B cell (primary cell): ENCODE measurements around the gene CCL4L2.

ENCODE experiments used
- EZH2 ChIP-seq: IDR thresholded peaks from 2 replicates; pipeline ENCODE4 v1.6.1; 2012; ENCODE audit warnings: borderline replicate concordance, low read depth, mild to moderate bottlenecking, moderate library complexity, low read length; ENCODE audit not compliant: insufficient read depth, poor library complexity, severe bottlenecking
- TF ChIP-seq, protein P1 (sequence below): fragments of 200-600 bp; IDR thresholded peaks from one replicate; pipeline ENCODE4 v1.8.0; 2022; ENCODE audit warnings: antibody characterized with exemption, mild to moderate bottlenecking

DNA sequence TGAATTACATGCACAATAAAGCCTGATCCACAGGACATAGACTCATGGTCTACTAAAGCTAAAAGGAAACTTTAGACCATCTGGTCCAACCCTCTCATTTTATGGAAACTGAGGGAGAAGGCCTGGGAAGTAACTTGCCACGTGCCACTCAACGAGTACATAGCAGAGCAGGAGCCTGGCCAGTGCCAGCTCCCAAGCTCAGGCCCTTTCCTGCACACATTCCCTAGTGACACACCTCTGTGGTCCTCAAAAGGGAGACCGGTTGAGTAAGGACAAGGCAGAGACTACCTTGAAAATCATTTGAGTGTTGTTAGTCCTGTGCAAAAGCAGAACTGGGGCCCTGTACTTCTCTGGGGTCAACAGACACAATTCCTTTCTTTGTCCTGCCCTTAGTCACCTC, 2.8 kb downstream of the CCL4L2 start:
- TF ChIP-seq, protein P1, sequence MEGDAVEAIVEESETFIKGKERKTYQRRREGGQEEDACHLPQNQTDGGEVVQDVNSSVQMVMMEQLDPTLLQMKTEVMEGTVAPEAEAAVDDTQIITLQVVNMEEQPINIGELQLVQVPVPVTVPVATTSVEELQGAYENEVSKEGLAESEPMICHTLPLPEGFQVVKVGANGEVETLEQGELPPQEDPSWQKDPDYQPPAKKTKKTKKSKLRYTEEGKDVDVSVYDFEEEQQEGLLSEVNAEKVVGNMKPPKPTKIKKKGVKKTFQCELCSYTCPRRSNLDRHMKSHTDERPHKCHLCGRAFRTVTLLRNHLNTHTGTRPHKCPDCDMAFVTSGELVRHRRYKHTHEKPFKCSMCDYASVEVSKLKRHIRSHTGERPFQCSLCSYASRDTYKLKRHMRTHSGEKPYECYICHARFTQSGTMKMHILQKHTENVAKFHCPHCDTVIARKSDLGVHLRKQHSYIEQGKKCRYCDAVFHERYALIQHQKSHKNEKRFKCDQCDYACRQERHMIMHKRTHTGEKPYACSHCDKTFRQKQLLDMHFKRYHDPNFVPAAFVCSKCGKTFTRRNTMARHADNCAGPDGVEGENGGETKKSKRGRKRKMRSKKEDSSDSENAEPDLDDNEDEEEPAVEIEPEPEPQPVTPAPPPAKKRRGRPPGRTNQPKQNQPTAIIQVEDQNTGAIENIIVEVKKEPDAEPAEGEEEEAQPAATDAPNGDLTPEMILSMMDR: no peak
- no peak for TF ChIP-seq EZH2
